Keratinocyte (primary cell): ENCODE data around the gene IFT43.

Experiments used
- EZH2 ChIP-seq: IDR thresholded peaks from one replicate; pipeline ENCODE4 v1.6.1; 2012; ENCODE audit warnings: inconsistent platforms, mild to moderate bottlenecking, low read length, moderate library complexity
- TF ChIP-seq, protein P1 (sequence below), 3 experiments: IDR thresholded peaks in 1 of 3; conservative IDR thresholded peaks in 1 of 3; optimal IDR thresholded peaks in 1 of 3; 2 replicates in 2 of 3; 3 replicates in 1 of 3; pipeline versions ENCODE3 to v1.5.1; 2011; ENCODE audit warnings: low read length in 3 of 3, mild to moderate bottlenecking in 3 of 3, moderate library complexity in 2 of 3, control low read depth in 1 of 3, inconsistent platforms in 1 of 3; ENCODE audit not compliant: insufficient read depth in 2 of 3; ENCODE audit errors: extremely low read depth in 1 of 3

DNA sequence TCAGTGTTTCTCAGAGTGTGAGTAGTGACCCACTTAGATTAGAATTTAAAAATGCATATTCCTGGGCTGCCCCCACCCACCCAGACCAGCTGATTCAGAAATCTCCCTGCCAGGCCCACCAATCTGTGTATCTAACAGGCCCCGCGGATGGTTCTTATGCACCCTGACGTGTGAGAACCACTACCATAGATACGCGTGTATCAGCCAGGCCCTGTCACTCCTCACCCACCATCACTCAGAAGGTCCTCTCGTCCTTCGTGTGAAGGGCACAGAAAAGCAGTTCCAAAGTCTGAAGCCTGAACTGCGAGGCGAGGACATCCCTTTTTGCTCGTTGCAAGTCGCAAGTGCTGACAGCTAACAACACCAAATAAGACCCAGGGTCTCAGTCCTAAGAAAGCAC, 72.4 kb downstream of the IFT43 start:
- TF ChIP-seq, protein P1, sequence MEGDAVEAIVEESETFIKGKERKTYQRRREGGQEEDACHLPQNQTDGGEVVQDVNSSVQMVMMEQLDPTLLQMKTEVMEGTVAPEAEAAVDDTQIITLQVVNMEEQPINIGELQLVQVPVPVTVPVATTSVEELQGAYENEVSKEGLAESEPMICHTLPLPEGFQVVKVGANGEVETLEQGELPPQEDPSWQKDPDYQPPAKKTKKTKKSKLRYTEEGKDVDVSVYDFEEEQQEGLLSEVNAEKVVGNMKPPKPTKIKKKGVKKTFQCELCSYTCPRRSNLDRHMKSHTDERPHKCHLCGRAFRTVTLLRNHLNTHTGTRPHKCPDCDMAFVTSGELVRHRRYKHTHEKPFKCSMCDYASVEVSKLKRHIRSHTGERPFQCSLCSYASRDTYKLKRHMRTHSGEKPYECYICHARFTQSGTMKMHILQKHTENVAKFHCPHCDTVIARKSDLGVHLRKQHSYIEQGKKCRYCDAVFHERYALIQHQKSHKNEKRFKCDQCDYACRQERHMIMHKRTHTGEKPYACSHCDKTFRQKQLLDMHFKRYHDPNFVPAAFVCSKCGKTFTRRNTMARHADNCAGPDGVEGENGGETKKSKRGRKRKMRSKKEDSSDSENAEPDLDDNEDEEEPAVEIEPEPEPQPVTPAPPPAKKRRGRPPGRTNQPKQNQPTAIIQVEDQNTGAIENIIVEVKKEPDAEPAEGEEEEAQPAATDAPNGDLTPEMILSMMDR (optimal IDR thresholded peaks at IDR 0.05 in 1 of 3, IDR thresholded peaks at IDR 0.05 in 1 of 3, conservative IDR thresholded peaks at IDR 0.05 in 1 of 3; ENCODE audit: extremely low read depth in 1 of 3, insufficient read depth in 2 of 3, low read length in 3 of 3), result no peak
- TF ChIP-seq EZH2, result no peak
